ENCODE measurements around the gene ABCA3. TPM values are rescaled to one million over a fixed set of nuclear protein-coding genes. Genes with fewer than 3 reads are reported as not detected.
A peak's percentile ranks its signal among the peaks of the same experiment; 100 is the strongest.

ABCA3 gene
- total RNA-seq = 1.5 and 6.1 TPM in 2 replicates
- polyA plus RNA-seq = 1.7 and 3.2 TPM in 2 replicates
- polyA plus RNA-seq (2012) = 2.6 and 4.1 TPM in 2 replicates
- polyA minus RNA-seq (ENCODE audit: low replicate concordance) = 8.1 and 12.7 TPM in 2 replicates

DNA sequence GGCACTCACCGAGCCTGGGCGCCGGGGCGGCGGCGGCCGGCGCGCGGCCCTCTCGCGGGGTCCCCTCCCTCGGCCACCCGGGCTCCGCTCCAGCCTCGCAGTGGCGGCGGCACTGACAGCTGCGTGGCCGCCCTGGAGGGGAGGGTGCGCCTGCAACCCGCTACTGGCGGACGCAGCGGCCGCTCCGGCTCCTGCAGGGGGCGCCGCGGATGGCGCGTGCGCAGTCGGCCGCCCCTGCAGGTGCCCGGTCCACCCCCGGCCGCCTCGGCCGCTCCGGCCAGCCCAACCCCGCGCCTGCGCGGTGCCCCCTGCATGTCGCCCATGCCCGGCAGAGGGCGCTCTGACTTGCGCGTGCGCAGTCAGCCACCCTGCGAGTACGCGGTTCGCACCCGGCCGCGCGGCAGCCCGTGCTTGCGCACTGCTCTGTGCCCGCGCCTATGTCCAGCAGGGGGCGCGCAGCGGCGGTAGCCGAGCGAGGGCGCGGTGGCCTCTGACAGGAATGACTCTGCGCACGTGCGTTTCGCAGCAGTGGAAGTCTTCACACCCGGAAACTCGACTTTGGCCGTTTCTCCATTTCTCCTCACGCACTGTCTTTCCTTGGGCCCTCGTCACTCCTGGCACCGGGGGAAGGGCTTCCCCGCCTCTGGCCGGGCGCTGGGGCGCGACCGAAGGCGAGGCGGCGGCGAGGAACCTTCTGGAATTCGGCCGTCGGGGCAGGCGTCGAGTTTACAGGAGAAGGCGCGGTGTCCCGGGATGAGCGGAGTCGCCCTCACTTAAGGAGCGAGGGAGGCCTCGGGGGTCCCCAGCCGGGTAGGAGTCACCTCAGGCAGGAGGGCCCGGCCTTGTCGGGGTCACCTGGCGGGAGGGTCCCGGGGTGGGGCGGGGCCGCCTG is at the start of gene ABCA3:
ABCA3 (minus strand) TSS at position 165 of the 892 bp plus-strand sequence. CDS start 14,262 bp downstream, outside the sequence.
- peak within 1 kb of the TSS; percentile 44 to 71 (median 68) for H3K4me3 ChIP-seq (replicated peaks in 1 of 4; ENCODE audit: control extremely low read depth in 1 of 4, insufficient read depth in 1 of 4, low read depth in 3 of 4, low read length in 4 of 4)
- peak; percentile 75 to 86 for TF ChIP-seq CTCF (conservative IDR thresholded peaks at IDR 0.05 in 1 of 2, IDR thresholded peaks at IDR 0.05 in 1 of 2; ENCODE audit: low read depth in 1 of 2, low read length in 2 of 2)
- no peak for TF ChIP-seq EZH2 (IDR thresholded peaks at IDR 0.05; ENCODE audit: low read length, missing control alignments)
- H2AFZ ChIP-seq (ENCODE audit: low read length) = peak within 1 kb of the TSS; percentile 31
- H3K4me2 ChIP-seq (ENCODE audit: extremely low read depth, insufficient read depth, low read length) = peak within 1 kb of the TSS; percentile 74
- DNase-seq (ENCODE audit: low read depth in 2 of 2) = peak; percentile 73 to 87
- H3K4me1 ChIP-seq (ENCODE audit: control insufficient read depth, extremely low read depth, insufficient read depth, low read length) = peaks cover 2% of the 10 kb centered on the region
- no peak within 1 kb of the TSS for H3K27ac ChIP-seq (ENCODE audit: insufficient read depth, low read length)
- H3K79me2 ChIP-seq (ENCODE audit: control insufficient read depth, insufficient read depth, low read length) = no peaks in the 10 kb centered on the region
- H4K20me1 ChIP-seq (ENCODE audit: control insufficient read depth, extremely low read depth, insufficient read depth, low read length) = no peaks in the 10 kb centered on the region
- no peak within 1 kb of the TSS for H3K9ac ChIP-seq (ENCODE audit: insufficient read depth, low read length)
- no peaks in the 10 kb centered on the region for H3K36me3 ChIP-seq (ENCODE audit: control insufficient read depth, insufficient read depth, low read length)
- no peaks in the 10 kb centered on the region for H3K9me3 ChIP-seq (ENCODE audit: control insufficient read depth, insufficient read depth, low read depth, low read length)
- H3K27me3 ChIP-seq (ENCODE audit: control insufficient read depth, insufficient read depth, low read length) = peaks cover 18% of the 10 kb centered on the region

DNA sequence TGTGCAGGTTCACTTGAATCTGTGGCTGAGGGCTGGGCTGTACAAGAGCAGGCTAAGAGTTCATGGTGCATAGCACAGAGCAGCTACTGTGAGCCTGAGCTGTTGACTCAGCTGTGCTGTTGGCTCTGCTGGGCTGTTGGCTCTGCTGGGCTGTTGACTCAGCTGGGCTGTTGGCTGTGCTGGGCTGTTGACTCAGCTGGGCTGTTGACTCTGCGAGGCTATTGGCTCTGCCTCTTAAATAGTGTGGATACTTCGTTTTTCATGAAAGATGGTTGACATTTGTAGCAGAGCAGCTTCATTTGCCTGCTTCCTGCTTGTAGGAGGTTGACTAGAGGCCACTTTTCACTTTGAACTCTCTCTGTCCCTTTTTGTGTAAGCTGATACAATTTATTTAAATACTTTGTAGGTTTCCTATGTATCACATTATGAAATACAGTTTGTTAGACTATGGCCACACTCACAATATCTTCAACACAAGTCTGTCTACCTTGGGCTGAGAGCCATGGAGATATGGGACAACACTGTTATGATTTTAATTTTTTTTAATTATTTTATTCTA is 48.4 kb upstream of the ABCA3 start:
- peak; percentile 73 to 84 for DNase-seq (ENCODE audit: low read depth in 2 of 2)

More for the DNA sequence above, 48.4 kb upstream of the ABCA3 start:
- Histone ChIP-seq H3K4me3 (replicated peaks in 1 of 4; ENCODE audit: control extremely low read depth in 1 of 4, insufficient read depth in 1 of 4, low read depth in 3 of 4, low read length in 4 of 4) (no peak overlapping the region), H4K20me1 (ENCODE audit: control insufficient read depth, extremely low read depth, insufficient read depth, low read length) (no peaks in the 10 kb centered on the region), H2AFZ (ENCODE audit: low read length) (no peak overlapping the region), H3K4me1 (ENCODE audit: control insufficient read depth, extremely low read depth, insufficient read depth, low read length) (no peaks in the 10 kb centered on the region), H3K9me3 (ENCODE audit: control insufficient read depth, insufficient read depth, low read depth, low read length) (no peaks in the 10 kb centered on the region), H3K4me2 (ENCODE audit: extremely low read depth, insufficient read depth, low read length) (no peak overlapping the region), H3K79me2 (ENCODE audit: control insufficient read depth, insufficient read depth, low read length) (no peaks in the 10 kb centered on the region), H3K9ac (ENCODE audit: insufficient read depth, low read length) (no peak overlapping the region), H3K36me3 (ENCODE audit: control insufficient read depth, insufficient read depth, low read length) (no peaks in the 10 kb centered on the region), H3K27ac (ENCODE audit: insufficient read depth, low read length) (no peak overlapping the region), H3K27me3 (ENCODE audit: control insufficient read depth, insufficient read depth, low read length) (no peaks in the 10 kb centered on the region)
- TF ChIP-seq EZH2 (IDR thresholded peaks at IDR 0.05; ENCODE audit: low read length, missing control alignments) (no peak), CTCF (conservative IDR thresholded peaks at IDR 0.05 in 1 of 2, IDR thresholded peaks at IDR 0.05 in 1 of 2; ENCODE audit: low read depth in 1 of 2, low read length in 2 of 2) (no peak)

Data from fibroblast of lung (primary cell).